Right kidney (tissue), 1 donor: Measurements from ENCODE around the gene UGT1A10.
"Not testable (repeated sequence)": the region's sequence is repeated elsewhere in the genome, so short reads cannot be mapped to it uniquely, and the experiment has no call there.

Experiments used
- DNase-seq: peaks from one replicate; pipeline ENCODE4 v3.0.0-alpha.2; 2016

Gene UGT1A10

GRCh38 chr2:233745073-233745755 is 109.0 kb downstream of the UGT1A10 start:
- DNase-seq: no peak

GRCh38 chr2:233745838-233746237 is 109.6 kb downstream of the UGT1A10 start:
- DNase-seq: not testable (repeated sequence)

- DNase-seq: no peak
These were observed 110.4 kb downstream of the UGT1A10 start for GRCh38 chr2:233746475-233747282.

GRCh38 chr2:233747283-233747544 is 111.0 kb downstream of the UGT1A10 start:
- no peak for DNase-seq

GRCh38 chr2:233750689-233751088 is 114.4 kb downstream of the UGT1A10 start:
- not testable (repeated sequence) for DNase-seq

- DNase-seq: not testable (repeated sequence)
These were observed 115.2 kb downstream of the UGT1A10 start for GRCh38 chr2:233751212-233752009.

GRCh38 chr2:233754872-233755611 is 118.8 kb downstream of the UGT1A10 start:
- DNase-seq: no peak

- no peak for DNase-seq
These were observed 120.3 kb downstream of the UGT1A10 start for GRCh38 chr2:233756429-233757081.

- no peak for DNase-seq
These were observed 121.9 kb downstream of the UGT1A10 start for GRCh38 chr2:233758141-233758540.

GRCh38 chr2:233758849-233759248 is 122.6 kb downstream of the UGT1A10 start:
- no peak for DNase-seq

- no peak for DNase-seq
These were observed 123.8 kb downstream of the UGT1A10 start, which contains the start of gene UGT1A1 for GRCh38 chr2:233760043-233760442. TSS of gene UGT1A1 (plus strand) at chr2:233760270. CDS start at chr2:233760288, 18 bp downstream.

GRCh38 chr2:233761040-233761769 is 125.0 kb downstream of the UGT1A10 start:
- DNase-seq: no peak

- DNase-seq: no peak
These were observed 128.0 kb downstream of the UGT1A10 start for GRCh38 chr2:233764264-233764663.

- no peak for DNase-seq
These were observed 128.5 kb downstream of the UGT1A10 start for GRCh38 chr2:233764761-233765160.

GRCh38 chr2:233766416-233766815 is 130.2 kb downstream of the UGT1A10 start:
- no peak for DNase-seq

GRCh38 chr2:233768076-233768475 is 131.8 kb downstream of the UGT1A10 start:
- DNase-seq: no peak

- no peak for DNase-seq
These were observed 133.0 kb downstream of the UGT1A10 start for GRCh38 chr2:233769260-233769659.

- no peak for DNase-seq
These were observed 135.9 kb downstream of the UGT1A10 start for GRCh38 chr2:233772153-233772552.

GRCh38 chr2:233772583-233772982 is 136.3 kb downstream of the UGT1A10 start:
- DNase-seq: no peak

- no peak for DNase-seq
These were observed 137.6 kb downstream of the UGT1A10 start for GRCh38 chr2:233773854-233774253.

- no peak for DNase-seq
These were observed 139.2 kb downstream of the UGT1A10 start for GRCh38 chr2:233775414-233775813.
